GM19328 (cell line): ENCODE results near the gene TTC21A.

ENCODE experiments used
- ATAC-seq: cut with Tn5 transposase; IDR thresholded peaks from one replicate; pipeline ENCODE4 v1.9.1; 2021; ENCODE audit warnings: mild to moderate bottlenecking, moderate library complexity; ENCODE audit not compliant: unreplicated experiment

Gene TTC21A

GRCh38 chr3:39097716-39098472, 9.6 kb upstream of the TTC21A start:
- no peak for ATAC-seq

- no peak for ATAC-seq
Measured at GRCh38 chr3:39098473-39099000, 8.9 kb upstream of the TTC21A start.

DNA sequence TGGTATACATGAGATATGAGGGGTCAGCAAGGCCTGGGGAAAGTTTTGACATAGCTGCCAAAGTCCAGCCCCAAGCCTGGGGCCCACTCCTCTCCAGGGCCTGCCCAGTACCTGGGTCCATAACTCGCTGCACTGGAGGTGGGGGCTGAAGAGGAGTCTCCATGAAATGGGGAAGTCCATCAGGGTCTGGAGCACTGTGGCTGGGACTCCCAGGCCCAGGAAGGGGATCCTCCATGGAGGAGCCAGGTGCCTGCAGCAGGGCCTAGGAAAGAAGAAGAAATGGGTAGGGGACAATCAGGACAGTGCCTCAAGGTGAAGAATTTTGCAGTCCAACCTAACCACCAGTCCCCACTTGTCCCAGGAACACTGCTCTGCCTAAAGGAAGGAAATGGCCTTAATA, 8.2 kb upstream of the TTC21A start:
- ATAC-seq, result no peak

GRCh38 chr3:39099738-39100499, 7.6 kb upstream of the TTC21A start:
- no peak for ATAC-seq

GRCh38 chr3:39100500-39100886, 7.0 kb upstream of the TTC21A start:
- no peak for ATAC-seq

DNA sequence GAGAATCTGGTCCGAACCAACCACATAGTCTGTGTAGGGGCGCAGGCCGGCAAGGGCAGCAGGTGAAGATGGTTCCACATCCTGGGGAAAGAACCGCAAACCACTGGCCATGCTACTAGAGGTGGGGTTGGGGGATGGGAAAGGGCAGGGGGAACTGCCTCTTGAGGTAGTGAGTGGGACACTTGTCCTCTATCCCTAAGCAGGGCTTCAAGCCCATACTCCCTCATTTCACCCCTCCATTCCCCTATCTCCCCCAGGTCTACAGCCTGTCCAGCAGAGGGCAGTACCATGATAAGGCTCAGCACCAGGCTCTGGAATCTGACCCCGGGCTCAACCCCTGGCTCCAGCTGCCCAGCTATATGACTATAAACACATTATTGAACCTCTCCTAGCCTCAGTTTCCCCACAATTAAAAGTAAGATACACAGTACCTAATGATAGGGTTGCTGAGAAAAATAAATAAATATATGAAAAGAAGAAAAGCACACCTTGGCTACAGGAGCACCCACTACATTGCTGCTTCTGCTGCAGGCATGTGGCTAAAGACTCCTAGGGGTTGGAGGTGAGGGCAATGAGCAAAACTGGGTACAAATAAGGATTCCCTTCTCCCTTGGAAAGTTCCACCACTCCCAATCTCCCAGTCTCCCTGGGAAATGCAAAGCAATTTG, 6.3 kb upstream of the TTC21A start:
- no peak for ATAC-seq

DNA sequence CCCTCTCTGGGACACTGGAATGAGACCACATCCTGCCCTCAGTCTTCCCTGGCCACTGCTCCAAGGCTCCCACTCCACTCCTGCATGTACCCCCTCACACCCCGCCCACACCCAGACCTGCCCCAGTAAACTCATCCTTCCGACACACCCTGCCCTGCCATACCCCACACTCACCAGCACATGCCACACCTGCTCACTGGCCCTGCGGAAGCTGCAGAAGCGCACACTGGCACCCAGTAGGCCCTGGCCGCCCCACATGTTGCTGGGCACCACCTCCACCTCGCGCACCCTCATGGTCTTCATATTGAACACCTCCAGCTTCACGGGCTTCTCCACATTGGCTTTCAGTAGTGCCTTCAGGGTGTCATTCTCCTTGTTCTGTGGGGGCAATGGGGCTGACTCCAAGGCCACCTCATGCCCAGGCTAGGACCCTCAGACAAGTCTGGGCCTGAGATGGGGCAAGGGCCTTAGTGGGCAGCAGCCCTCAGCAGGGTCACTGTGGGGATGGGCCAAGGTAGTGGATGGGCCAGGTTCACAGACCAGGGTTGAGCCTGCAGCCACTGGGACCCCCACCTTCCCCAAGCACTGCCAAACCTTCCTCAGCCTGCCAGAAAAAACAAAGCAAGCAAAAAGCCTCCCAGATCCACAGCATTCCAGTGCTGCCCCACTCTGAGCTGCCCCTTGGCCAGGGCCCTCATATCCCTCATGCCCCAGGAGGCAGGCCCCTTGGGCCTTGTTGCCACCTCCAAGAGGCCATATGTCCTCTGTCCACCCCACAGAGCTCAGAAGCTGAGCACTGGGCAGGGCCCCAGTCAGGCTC, 4.8 kb upstream of the TTC21A start:
- ATAC-seq, result no peak

DNA sequence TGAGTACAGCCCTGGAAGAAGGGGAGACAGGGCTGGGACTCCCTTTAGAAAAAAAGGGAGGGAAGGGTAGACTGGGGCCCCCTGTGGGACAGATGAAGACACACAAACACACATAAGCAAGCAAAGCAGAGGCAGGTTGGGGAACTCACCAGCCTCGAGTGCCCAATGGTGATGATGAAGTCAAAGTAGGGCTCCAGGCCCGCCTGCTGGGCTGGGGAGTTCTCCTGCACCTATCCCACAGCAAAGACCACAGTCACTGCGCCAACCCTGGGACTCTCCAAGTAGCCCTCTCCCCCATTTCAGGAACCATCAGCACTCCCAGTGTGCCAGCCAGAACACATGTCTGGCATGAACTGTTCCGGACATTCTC, 4.2 kb upstream of the TTC21A start:
- no peak for ATAC-seq

- no peak for ATAC-seq
Measured at GRCh38 chr3:39103791-39104552, 3.5 kb upstream of the TTC21A start.

- no peak for ATAC-seq
Measured at GRCh38 chr3:39104961-39105686, 2.4 kb upstream of the TTC21A start.

DNA sequence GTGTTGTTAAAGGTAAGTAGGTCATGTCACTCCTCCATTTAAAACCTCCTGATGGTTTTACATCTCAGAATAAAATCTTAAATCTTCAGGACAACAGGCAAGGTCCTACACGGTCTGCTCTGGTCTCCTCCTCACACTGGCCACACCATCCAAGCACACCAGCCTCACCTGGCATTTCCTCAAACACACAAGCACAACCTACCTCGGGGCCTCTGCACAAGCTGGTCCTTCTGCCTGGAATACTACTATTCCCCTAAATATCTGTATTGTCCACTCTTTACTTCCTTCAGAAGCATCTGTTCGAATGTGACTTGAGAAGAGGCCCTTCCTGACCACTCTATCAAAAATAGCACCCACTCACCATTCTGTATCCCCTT, 1.8 kb upstream of the TTC21A start:
- no peak for ATAC-seq

- ATAC-seq, result no peak
Measured at GRCh38 chr3:39106281-39106811, 1.1 kb upstream of the TTC21A start.

- ATAC-seq, result peak; percentile 16
Measured at GRCh38 chr3:39106851-39107387, 561 bp upstream of the TTC21A start.

GRCh38 chr3:39108200-39108710, 775 bp downstream of the TTC21A start:
- ATAC-seq, result peak; percentile 65

- ATAC-seq, result no peak
Measured at GRCh38 chr3:39109086-39109485, 1.6 kb downstream of the TTC21A start.

DNA sequence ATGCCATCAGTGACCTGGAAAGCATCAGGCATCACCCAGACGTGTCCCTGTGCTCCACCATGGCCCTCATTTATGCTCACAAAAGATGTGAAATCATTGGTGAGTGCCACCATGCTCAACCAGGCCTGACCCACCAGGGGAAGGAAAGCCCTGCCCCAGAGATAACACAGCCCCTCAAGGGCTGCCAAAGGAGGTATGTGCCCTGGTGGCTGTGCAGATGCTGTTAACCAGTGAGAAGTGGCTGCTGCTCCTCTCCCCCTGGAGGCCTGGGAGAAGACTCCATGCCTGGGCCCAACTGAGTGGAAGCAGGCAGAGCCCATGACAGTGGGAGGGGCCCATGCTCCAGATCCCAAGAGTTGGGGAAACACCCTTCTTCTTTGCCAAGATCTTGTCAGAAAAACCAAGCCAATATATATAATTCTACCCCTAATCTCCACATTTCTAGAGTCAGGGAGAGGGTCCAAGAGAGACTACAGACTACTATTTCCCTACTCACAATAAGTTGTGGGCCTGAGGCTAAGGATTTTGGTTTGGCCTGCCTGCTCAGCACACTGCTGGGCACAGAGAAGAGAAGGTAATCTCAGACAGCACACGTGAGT, 2.7 kb downstream of the TTC21A start:
- no peak for ATAC-seq

GRCh38 chr3:39112113-39112512, 4.6 kb downstream of the TTC21A start:
- ATAC-seq, result no peak

GRCh38 chr3:39112535-39112934, 5.1 kb downstream of the TTC21A start:
- no peak for ATAC-seq
